Tibial nerve (tissue), 4 donors: ENCODE results near the gene DLGAP1. TPM values are rescaled to one million over a fixed set of nuclear protein-coding genes. Genes with fewer than 3 reads are reported as not detected.

Experiments used
- DNase-seq, 2 donors: peaks; one replicate each; pipeline ENCODE4 v3.0.0-alpha.2; 2019; ENCODE audit warnings: low spot score in 2 of 2
- H3K27ac ChIP-seq, 4 donors: fragments of 200-600 bp; sonication (generic) in 3 of 4; one replicate each; pipeline ENCODE4 v1.5.1; 2017 to 2019; ENCODE audit warnings: mild to moderate bottlenecking in 1 of 4
- H3K27me3 ChIP-seq, 2 donors: fragments of 200-600 bp; sonication (generic) in 1 of 2; one replicate each; pipeline versions ENCODE4 v1.5.1 to v1.6.0; 2017 to 2019
- H3K36me3 ChIP-seq, 3 donors: fragments of 200-600 bp; sonication (generic); one replicate each; pipeline ENCODE4 v1.5.1; 2018 to 2019
- H3K4me1 ChIP-seq, 4 donors: fragments of 200-600 bp; sonication (generic) in 3 of 4; one replicate each; pipeline ENCODE4 v1.5.1; 2017 to 2019
- H3K4me3 ChIP-seq, 4 donors: fragments of 200-600 bp; sonication (generic) in 3 of 4; one replicate each; pipeline ENCODE4 v1.5.1; 2017 to 2019; ENCODE audit warnings: mild to moderate bottlenecking in 1 of 4, moderate library complexity in 1 of 4
- H3K9me3 ChIP-seq, 4 donors: fragments of 200-600 bp; sonication (generic) in 3 of 4; one replicate each; pipeline ENCODE4 v1.5.1; 2017 to 2019
- EP300 ChIP-seq, 2 donors: sonication (generic); formaldehyde crosslinking; IDR thresholded peaks; one replicate each; pipeline ENCODE4 v1.6.1; 2017; ENCODE audit warnings: antibody characterized with exemption in 2 of 2, mild to moderate bottlenecking in 1 of 2
- POLR2A ChIP-seq, 2 donors: fragments of 450-650 bp; IDR thresholded peaks; one replicate each; pipeline ENCODE4 v1.6.1; 2017; ENCODE audit warnings: antibody characterized with exemption in 2 of 2, mild to moderate bottlenecking in 2 of 2, moderate library complexity in 2 of 2
- WGBS, 2 donors: methylation state at CpG; one replicate each; pipeline ENCODE4 v1.1.5; 2018; 5-methylcytosine and 5-hydroxymethylcytosine counted together
- total RNA-seq, 4 donors: library from RNA; depleted of rRNA; stranded (reverse); fragments of >200 nt; gene quantifications; one replicate each; pipeline ENCODE4 v1.1.0, GENCODE V29; 2016
- TF ChIP-seq, protein P1 (sequence below), 5 experiments: fragments of 200-600 bp in 3 of 5; fragments of 450-650 bp in 2 of 5; sonication (generic) in 3 of 5; IDR thresholded peaks; one replicate each; pipeline ENCODE4 v1.5.1; 2016 to 2019; ENCODE audit warnings: antibody characterized with exemption in 5 of 5, mild to moderate bottlenecking in 3 of 5, moderate library complexity in 2 of 5

Gene DLGAP1
- total RNA-seq, 4 donors from 2014 or later = 1.5 to 18.3 (median 2.5) TPM

DNA sequence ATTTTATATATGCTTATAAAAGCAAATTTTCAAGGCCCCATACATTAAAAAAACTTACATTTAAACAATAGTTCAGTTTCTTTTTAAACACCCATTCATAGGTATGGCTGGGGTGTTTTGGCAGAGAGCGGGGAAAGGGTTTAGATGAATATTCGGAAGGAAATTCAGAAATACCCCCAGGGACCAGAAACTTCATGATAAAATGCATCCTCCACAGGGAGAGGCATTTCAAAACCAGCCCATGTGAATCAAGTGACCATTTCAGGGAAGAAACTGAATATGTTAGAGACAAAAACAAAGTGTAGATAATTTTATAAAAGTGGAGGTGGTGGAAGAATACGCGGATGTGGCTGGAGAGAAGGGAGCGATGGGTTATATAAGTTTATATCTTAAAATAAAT, 678.0 kb downstream of the DLGAP1 start:
- WGBS, 2 donors = 84 to 90% methylated on average over 5 of the region's 5 CpGs
- Histone ChIP-seq H3K36me3 (no peaks in the 10 kb centered on the region), H3K27me3 (no peaks in the 10 kb centered on the region), H3K9me3 (no peaks in the 10 kb centered on the region), H3K4me1 (peaks cover 0 to 7% (median 0%) of the 10 kb centered on the region in 4 donors), H3K27ac (no peak overlapping the region), H3K4me3 (no peak overlapping the region)
- DNase-seq = no peak
- TF ChIP-seq EP300 (IDR thresholded peaks at IDR 0.05) (no peak), POLR2A (IDR thresholded peaks at IDR 0.05) (no peak)
- TF ChIP-seq, protein P1, sequence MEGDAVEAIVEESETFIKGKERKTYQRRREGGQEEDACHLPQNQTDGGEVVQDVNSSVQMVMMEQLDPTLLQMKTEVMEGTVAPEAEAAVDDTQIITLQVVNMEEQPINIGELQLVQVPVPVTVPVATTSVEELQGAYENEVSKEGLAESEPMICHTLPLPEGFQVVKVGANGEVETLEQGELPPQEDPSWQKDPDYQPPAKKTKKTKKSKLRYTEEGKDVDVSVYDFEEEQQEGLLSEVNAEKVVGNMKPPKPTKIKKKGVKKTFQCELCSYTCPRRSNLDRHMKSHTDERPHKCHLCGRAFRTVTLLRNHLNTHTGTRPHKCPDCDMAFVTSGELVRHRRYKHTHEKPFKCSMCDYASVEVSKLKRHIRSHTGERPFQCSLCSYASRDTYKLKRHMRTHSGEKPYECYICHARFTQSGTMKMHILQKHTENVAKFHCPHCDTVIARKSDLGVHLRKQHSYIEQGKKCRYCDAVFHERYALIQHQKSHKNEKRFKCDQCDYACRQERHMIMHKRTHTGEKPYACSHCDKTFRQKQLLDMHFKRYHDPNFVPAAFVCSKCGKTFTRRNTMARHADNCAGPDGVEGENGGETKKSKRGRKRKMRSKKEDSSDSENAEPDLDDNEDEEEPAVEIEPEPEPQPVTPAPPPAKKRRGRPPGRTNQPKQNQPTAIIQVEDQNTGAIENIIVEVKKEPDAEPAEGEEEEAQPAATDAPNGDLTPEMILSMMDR (IDR thresholded peaks at IDR 0.05) = no peak

DNA sequence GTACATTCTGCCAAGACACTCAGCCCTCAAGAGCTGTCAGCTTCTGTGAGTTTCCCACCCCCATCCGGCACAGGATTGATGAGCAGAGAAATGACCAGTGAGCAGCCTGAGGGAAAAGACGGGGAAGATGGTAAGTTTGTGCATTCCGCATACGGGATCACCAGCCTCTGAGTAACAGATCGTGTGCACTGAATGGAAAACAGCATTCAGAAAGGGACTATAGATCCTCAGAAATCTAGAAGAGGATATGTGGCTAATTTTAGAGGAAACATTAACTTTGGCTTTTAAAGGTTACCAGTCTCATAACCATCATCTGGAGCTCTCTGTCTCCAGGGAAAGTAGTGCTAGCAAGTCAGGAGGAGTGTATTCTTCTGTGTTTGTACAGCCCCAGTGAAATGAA, 679.1 kb downstream of the DLGAP1 start:
- no peak overlapping the region for H3K4me3 ChIP-seq
- H3K4me1 ChIP-seq = peaks cover 0 to 16% (median 3%) of the 10 kb centered on the region in 4 donors
- no peaks in the 10 kb centered on the region for H3K9me3 ChIP-seq
- no peaks in the 10 kb centered on the region for H3K27me3 ChIP-seq
- no peak overlapping the region for H3K27ac ChIP-seq
- no peaks in the 10 kb centered on the region for H3K36me3 ChIP-seq
- TF ChIP-seq POLR2A (IDR thresholded peaks at IDR 0.05) (no peak), EP300 (IDR thresholded peaks at IDR 0.05) (no peak)
- TF ChIP-seq, protein P1 (IDR thresholded peaks at IDR 0.05) = no peak
- DNase-seq = no peak
- WGBS, 2 donors = 73 to 82% methylated on average over 5 of the region's 5 CpGs

DNA sequence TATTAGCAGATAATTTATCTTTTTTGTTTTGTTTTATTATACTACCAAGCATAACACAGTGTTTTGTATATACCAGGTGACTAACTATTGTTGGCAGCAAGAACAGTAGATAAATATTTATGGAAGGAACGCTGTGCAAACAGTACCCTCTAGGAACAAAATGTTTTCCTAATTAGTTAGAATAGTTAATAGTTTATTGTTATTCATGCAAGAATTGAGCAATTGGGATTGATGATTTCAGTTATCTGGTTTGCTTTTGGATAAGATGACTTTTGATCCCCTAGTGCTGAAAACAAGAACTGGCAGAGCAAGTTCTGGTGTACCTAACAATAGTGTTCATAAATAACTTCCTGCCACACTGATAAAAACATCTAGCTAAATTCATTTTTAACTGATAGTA, 681.8 kb downstream of the DLGAP1 start:
- Histone ChIP-seq H3K9me3 (no peaks in the 10 kb centered on the region), H3K4me3 (no peak overlapping the region), H3K27ac (no peak overlapping the region), H3K4me1 (peaks cover 0 to 21% (median 4%) of the 10 kb centered on the region in 4 donors), H3K27me3 (no peaks in the 10 kb centered on the region), H3K36me3 (no peaks in the 10 kb centered on the region)
- DNase-seq = no peak
- WGBS, 2 donors = 63 to 72% methylated on average over 1 of the region's 1 CpG
- no peak for TF ChIP-seq POLR2A (IDR thresholded peaks at IDR 0.05)
- TF ChIP-seq, protein P1 (IDR thresholded peaks at IDR 0.05) = no peak
- TF ChIP-seq EP300 (IDR thresholded peaks at IDR 0.05) = no peak

DNA sequence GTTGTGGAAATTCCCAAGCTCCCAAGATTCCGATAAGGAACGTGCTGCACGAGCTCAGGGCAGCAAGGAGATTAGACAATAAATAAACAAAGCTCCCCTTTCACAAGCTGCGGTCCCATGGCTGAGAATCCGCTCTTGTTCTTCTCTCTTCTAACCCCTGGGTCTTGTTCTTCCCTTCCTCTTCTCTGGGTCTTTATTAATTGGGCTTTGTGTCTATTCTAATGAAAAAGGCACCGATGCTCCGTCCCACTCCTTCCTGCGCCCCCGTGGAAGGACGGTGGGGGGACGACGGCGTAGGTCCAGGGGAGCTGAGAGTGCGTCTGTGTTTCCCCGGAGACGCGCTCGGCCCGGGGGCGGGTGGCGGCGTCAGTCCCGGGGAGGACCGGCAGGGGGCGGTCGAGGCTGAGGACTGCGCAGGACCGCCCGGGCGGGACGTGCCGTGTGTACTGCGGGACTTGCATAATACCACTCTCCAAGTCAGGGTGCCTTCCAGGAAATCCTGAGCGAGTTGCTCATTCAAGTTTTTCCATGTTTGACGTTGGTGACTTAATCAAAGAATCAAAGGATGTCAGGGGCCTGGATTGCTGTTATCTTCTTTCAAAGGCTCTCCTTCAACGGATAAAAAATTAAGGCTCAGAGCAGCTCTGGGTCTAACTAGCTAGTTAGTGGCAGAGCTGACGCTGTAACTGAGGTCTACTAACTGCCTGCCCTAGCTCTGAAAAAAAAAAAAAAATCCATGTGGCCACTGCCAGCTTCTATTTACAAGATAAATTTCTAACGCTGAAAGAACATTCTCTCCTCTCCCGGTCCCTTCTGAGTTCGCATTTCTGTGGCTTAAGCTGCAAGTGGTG, 683.8 kb downstream of the DLGAP1 start:
- Histone ChIP-seq H3K4me3 (peak overlapping the region; percentile 19 to 45 (median 29)), H3K27ac (peak overlapping the region in 3 of 4 donors; percentile 21 to 77 (median 53)), H3K9me3 (no peaks in the 10 kb centered on the region), H3K36me3 (no peaks in the 10 kb centered on the region), H3K4me1 (peaks cover 0 to 21% (median 4%) of the 10 kb centered on the region in 4 donors), H3K27me3 (no peaks in the 10 kb centered on the region)
- TF ChIP-seq EP300 (IDR thresholded peaks at IDR 0.05) (peak; percentile 21 to 69), POLR2A (IDR thresholded peaks at IDR 0.05) (no peak)
- TF ChIP-seq, protein P1 (IDR thresholded peaks at IDR 0.05) = peak; percentile 90 to 98 (median 97)
- peak; percentile 78 to 87 for DNase-seq
- WGBS, 2 donors = 1% methylated on average over 34 to 38 of the region's 40 CpGs

DNA sequence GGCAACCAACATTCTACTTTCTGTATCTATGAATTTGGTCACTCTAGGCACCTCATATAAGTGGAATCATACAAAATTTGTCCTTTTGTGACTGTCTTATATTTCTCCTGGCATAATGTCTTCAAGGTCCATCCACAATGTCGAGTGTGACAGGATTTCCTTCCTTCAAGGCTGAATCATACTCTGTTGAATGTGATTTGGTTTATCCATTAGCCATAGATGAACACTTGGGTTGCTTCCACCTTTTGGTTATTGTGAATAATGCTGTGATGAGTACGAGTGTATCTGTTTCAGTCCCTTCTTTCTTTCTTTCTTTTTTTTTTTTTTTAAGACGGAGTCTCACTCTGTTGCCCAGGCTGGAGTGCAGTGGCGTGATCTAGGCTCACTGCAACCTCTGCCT, 693.8 kb downstream of the DLGAP1 start:
- no peak for DNase-seq
- no peak overlapping the region for H3K4me3 ChIP-seq
- peaks cover 0 to 20% (median 2%) of the 10 kb centered on the region in 4 donors for H3K9me3 ChIP-seq
- no peak overlapping the region for H3K27ac ChIP-seq
- H3K27me3 ChIP-seq = no peaks in the 10 kb centered on the region
- 84 to 89% methylated on average over 4 of the region's 4 CpGs for WGBS, 2 donors
- TF ChIP-seq EP300 (IDR thresholded peaks at IDR 0.05) (no peak), POLR2A (IDR thresholded peaks at IDR 0.05) (no peak)
- TF ChIP-seq, protein P1 (IDR thresholded peaks at IDR 0.05) = no peak
- H3K4me1 ChIP-seq = no peaks in the 10 kb centered on the region
- H3K36me3 ChIP-seq = no peaks in the 10 kb centered on the region
